WTC11 (cell line): ENCODE results near the gene SLC47A1.

Source experiments
- CTCF ChIP-seq: fragments of 200-600 bp; IDR thresholded peaks from 2 replicates; pipeline ENCODE4 v1.8.0; 2022; ENCODE audit warnings: antibody characterized with exemption
- MAX ChIP-seq: sonication (generic); formaldehyde crosslinking; IDR thresholded peaks from 2 replicates; pipeline ENCODE4 v1.8.0; 2022; ENCODE audit warnings: mild to moderate bottlenecking, missing genetic modification reagents
- NR2C2 ChIP-seq: sonication (generic); formaldehyde crosslinking; IDR thresholded peaks from 2 replicates; pipeline ENCODE4 v1.8.0; 2022; ENCODE audit warnings: mild to moderate bottlenecking, missing genetic modification reagents
- PRDM15 ChIP-seq: sonication (generic); formaldehyde crosslinking; IDR thresholded peaks from 2 replicates; pipeline ENCODE4 v1.8.0; 2022; ENCODE audit warnings: missing genetic modification reagents
- TEAD4 ChIP-seq: sonication (generic); formaldehyde crosslinking; IDR thresholded peaks from 2 replicates; pipeline ENCODE4 v1.8.0; 2022; ENCODE audit warnings: mild to moderate bottlenecking, missing genetic modification reagents
- ZNF263 ChIP-seq: sonication (generic); formaldehyde crosslinking; IDR thresholded peaks from 2 replicates; pipeline ENCODE4 v1.8.1; 2022; ENCODE audit warnings: low read depth, mild to moderate bottlenecking, moderate library complexity, missing genetic modification reagents

- TF ChIP-seq NR2C2 (no peak), MAX (CRISPR knock-in tag) (no peak), CTCF (no peak), TEAD4 (no peak), PRDM15 (CRISPR knock-in tag) (no peak), ZNF263 (CRISPR knock-in tag) (no peak)
Observed at GRCh38 chr17:19596869-19597268, 63.2 kb downstream of the SLC47A1 start.
